ENCODE measurements around the gene TSEN34.
A peak's percentile ranks its signal among the peaks of the same experiment; 100 is the strongest.
"Not testable (repeated sequence)": the region's sequence is repeated elsewhere in the genome, so short reads cannot be mapped to it uniquely, and the experiment has no call there.

TSEN34 gene

GRCh38 chr19:54209811-54210494, 18.8 kb downstream of the TSEN34 start:
- no peak overlapping the region for H3K4me3 ChIP-seq (ENCODE audit: low read length)
- DNase-seq (ENCODE audit: low read depth), result peak; percentile 92
- no peak for TF ChIP-seq CTCF (conservative IDR thresholded peaks at IDR 0.05; ENCODE audit: low read depth, low read length)

GRCh38 chr19:54211235-54211634, 20.1 kb downstream of the TSEN34 start:
- TF ChIP-seq CTCF (conservative IDR thresholded peaks at IDR 0.05; ENCODE audit: low read depth, low read length), result no peak
- DNase-seq (ENCODE audit: low read depth), result no peak
- H3K4me3 ChIP-seq (ENCODE audit: low read length), result no peak overlapping the region

GRCh38 chr19:54214217-54214616, 23.1 kb downstream of the TSEN34 start:
- H3K4me3 ChIP-seq (ENCODE audit: low read length); DNase-seq (ENCODE audit: low read depth): not testable (repeated sequence)

GRCh38 chr19:54214734-54215133, 23.6 kb downstream of the TSEN34 start:
- not testable (repeated sequence) for H3K4me3 ChIP-seq (ENCODE audit: low read length); DNase-seq (ENCODE audit: low read depth)

GRCh38 chr19:54216869-54217268, 25.8 kb downstream of the TSEN34 start:
- no peak for DNase-seq (ENCODE audit: low read depth)
- no peak for TF ChIP-seq CTCF (conservative IDR thresholded peaks at IDR 0.05; ENCODE audit: low read depth, low read length)
- no peak overlapping the region for H3K4me3 ChIP-seq (ENCODE audit: low read length)

- DNase-seq (ENCODE audit: low read depth); H3K4me3 ChIP-seq (ENCODE audit: low read length): not testable (repeated sequence)
Observed at GRCh38 chr19:54217517-54218247, 26.6 kb downstream of the TSEN34 start.

GRCh38 chr19:54218259-54218658, 27.2 kb downstream of the TSEN34 start:
- no peak for TF ChIP-seq CTCF (conservative IDR thresholded peaks at IDR 0.05; ENCODE audit: low read depth, low read length)
- no peak overlapping the region for H3K4me3 ChIP-seq (ENCODE audit: low read length)
- DNase-seq (ENCODE audit: low read depth), result no peak

- no peak for DNase-seq (ENCODE audit: low read depth)
- no peak for TF ChIP-seq CTCF (conservative IDR thresholded peaks at IDR 0.05; ENCODE audit: low read depth, low read length)
- no peak overlapping the region for H3K4me3 ChIP-seq (ENCODE audit: low read length)
Observed at GRCh38 chr19:54218960-54219661, 28.0 kb downstream of the TSEN34 start.

- H3K4me3 ChIP-seq (ENCODE audit: low read length); DNase-seq (ENCODE audit: low read depth): not testable (repeated sequence)
Observed at GRCh38 chr19:54219702-54220101, 28.6 kb downstream of the TSEN34 start.

- DNase-seq (ENCODE audit: low read depth); H3K4me3 ChIP-seq (ENCODE audit: low read length): not testable (repeated sequence)
Observed at GRCh38 chr19:54221947-54222346, 30.8 kb downstream of the TSEN34 start.

- DNase-seq (ENCODE audit: low read depth); H3K4me3 ChIP-seq (ENCODE audit: low read length): not testable (repeated sequence)
Observed at GRCh38 chr19:54222474-54223276, 31.6 kb downstream of the TSEN34 start, which contains the start of gene LILRB3. TSS of gene LILRB3 (minus strand) at chr19:54223007. CDS start at chr19:54222976, 31 bp downstream.

Measured in retinal pigment epithelial cell (primary cell).